Esophagus muscularis mucosa (tissue), 3 donors: ENCODE measurements around the gene PLIN4.

ENCODE experiments used
- EP300 ChIP-seq: sonication (generic); formaldehyde crosslinking; IDR thresholded peaks from one replicate; pipeline ENCODE4 v1.6.1; 2017; ENCODE audit warnings: antibody characterized with exemption
- POLR2AphosphoS5 ChIP-seq, 2 donors: sonication (generic); formaldehyde crosslinking; IDR thresholded peaks; one replicate each; pipeline ENCODE4 v1.6.1; 2017; ENCODE audit warnings: antibody characterized with exemption in 2 of 2

DNA sequence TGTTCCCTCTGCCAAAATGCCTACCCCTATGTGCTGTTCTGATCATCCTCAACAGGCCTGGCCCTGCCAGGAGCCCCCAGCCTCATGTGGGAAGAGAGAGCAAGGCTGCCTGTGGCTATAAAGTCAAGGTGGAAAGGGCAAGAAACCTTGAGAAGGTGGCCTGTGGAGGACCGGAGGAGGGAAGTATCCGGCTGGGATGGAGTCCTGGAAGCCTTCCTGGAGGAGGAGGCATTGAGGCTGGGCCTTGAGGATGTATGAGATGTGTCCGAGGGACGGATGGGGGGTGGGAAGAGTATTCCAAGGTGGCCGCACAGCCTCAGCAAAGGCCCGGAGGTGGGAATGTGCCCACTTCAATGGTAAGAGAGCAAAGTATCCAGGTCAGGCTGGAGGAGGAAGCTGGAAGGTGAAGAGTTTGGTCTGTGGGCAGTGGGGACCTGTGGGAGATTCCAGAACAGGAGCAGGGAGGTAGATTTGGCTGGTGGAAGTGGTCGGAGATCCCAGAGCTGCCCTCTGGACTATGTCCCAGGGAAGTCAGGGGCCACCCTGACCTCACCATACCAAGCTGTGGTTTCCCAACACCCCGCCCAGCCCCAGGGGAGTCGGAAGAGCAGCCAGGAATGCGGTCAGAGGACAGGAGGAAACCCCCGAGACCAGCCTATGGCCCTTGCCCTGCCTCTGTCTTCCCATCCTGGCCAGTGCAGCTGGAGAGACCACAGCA lies 3.0 kb upstream of the PLIN4 start:
- TF ChIP-seq POLR2AphosphoS5 (IDR thresholded peaks at IDR 0.05), result no peak
- TF ChIP-seq EP300, result no peak
